IPS DF 19.7 (cell line): Measurements from ENCODE around the gene FASTKD1.
"Not testable (repeated sequence)": the region's sequence is repeated elsewhere in the genome, so short reads cannot be mapped to it uniquely, and the experiment has no call there.

ENCODE experiments used
- DNase-seq: peaks from one replicate; pipeline ENCODE4 v3.0.0-alpha.2; 2013; ENCODE audit warnings: low read depth, low spot score

Gene FASTKD1

DNA sequence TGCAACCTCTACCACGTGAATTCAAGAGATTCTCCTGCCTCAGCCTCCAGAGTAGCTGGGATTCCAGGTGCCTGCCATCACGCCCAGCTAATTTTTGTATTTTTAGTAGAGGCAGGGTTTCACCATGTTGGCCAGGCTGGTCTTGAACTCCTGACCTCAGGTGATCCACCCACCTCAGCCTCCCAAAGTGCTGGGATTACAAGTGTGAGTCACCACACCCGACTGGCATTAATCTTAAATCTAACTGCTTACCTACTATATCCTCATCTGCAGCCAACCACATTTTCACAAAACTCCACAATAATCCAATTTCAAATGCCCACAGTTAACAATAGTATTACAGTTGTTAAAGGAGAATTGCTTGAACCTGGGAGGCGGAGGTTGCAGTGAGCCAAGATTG is 2.9 kb downstream of the FASTKD1 start:
- not testable (repeated sequence) for DNase-seq

DNA sequence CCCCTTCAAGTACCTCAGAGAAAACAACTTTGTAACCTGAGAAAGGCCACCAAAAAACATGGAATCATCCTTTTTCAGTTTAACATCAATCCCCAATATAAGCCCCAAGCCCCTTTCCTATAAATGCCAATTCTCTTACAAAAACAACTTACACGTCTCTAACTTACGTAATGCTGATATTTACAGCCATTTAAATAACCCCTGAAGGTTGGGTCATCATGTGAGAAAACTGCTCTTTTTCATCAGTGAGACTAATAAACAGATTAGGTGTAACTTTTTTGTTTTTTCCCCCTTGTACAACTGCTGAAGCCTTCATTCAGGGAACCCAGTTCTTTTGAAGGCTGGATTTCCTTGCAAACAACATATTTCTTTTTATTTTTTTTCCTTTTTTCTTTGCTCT is 3.7 kb downstream of the FASTKD1 start:
- DNase-seq, result no peak

DNA sequence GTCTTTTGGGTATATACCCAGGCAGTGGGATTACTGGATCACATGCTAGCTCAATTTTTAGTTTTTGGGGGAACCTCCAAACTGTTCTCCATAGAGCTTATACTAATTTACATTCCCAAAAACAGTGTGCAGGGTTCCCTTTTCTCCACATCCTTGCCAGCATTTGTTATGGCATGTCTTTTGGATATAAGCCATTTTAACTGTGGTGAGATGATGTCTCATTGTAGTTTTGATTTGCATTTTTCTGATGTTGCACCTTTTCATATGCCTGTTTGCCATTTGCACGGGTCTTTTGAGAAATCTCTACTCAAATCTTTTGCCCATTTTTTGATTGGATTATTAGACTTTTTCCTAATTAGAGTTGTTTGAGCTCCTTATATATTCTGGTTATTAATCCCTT is 8.0 kb downstream of the FASTKD1 start:
- no peak for DNase-seq

DNA sequence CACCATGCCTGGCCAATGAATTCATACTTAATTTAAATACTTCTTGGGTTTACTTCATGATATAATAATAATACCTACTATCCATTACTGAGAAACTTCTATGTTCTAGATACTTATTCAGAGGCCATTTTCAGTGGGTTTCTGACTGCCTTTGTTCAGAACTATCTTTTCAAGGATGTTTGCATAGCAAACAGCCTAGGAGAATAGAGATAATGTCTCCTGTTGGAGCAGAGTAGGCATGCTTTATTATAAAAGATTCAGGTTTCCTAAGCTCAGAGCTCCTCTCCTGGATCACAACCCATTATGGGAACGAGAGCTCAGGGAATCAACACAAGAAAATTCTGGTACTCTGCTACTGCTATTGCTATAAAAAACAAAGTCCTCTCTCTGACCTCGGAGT is 11.1 kb downstream of the FASTKD1 start:
- no peak for DNase-seq

DNA sequence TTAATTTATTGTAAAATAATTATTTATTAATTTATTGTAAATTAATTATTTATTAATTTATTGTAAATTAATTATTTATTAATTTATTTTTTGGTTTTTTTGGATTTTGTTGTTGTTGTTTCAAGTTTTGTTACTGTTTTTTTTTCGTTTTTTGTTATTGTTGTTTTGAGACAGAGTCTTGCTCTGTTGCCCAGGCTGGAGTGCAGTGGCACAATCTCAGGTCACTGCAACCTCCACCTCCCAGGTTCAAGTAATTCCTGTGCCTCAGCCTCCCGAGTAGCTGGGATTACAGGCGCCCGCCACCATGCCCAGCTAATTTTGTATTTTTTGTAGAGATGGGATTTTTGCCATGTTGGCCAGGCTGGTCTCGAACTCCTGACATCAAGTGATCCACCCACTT is 11.6 kb downstream of the FASTKD1 start:
- not testable (repeated sequence) for DNase-seq

DNA sequence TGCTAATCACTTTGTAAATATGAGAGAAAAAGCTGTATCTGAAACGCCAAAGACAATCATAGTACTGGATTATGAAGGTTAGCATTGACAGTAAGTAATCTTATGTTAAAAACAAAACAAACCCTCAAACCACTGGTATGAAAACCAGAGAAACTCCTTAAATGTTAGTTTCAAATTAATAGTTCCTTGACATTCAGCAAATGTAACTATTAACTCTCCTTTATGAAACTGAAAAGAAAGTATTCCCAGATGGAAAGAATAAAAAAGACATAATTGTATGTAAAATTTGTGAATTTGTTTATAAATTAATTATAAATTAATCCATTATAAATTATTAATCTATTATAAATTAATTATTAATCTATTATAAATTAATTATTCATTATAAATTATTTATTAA is 12.3 kb downstream of the FASTKD1 start:
- DNase-seq, result no peak

DNA sequence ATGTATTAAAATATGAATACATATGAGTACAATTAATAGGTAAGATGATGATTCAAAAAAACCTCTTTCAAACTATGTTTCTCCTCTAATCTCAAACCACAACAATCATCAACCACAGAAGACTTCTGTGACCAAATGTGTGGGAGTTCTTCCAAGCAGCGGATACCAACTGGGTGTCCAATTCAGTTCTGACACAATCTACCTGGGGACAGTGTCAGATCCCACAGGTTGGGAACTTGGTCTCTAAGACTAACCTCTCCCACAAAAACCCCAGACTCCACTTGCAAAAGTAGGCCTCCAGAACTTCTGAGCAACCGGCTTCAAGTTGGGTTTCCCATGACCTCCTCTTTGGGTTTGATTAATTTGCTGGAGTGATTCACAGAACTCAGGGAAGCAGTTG is 26.9 kb downstream of the FASTKD1 start:
- DNase-seq, result no peak

DNA sequence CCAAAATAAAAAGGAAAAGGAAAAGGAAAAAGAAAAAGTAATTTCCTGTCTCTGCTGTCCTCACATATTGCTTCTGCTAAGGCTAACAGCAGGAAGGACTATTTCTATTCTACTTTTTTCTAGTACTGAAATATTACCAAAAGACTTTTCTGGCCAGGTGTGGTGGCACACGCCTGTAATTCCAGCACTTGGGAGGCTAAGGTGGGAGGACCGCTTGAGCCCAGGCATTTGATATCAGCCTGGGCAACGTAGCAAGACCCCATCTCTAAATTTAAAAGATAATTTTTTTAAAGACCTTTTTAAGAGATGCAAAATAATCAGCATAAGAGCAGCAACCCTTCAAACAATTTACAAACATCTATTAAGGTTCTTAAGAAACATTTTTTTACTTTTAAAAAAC is 31.2 kb downstream of the FASTKD1 start:
- DNase-seq, result no peak

DNA sequence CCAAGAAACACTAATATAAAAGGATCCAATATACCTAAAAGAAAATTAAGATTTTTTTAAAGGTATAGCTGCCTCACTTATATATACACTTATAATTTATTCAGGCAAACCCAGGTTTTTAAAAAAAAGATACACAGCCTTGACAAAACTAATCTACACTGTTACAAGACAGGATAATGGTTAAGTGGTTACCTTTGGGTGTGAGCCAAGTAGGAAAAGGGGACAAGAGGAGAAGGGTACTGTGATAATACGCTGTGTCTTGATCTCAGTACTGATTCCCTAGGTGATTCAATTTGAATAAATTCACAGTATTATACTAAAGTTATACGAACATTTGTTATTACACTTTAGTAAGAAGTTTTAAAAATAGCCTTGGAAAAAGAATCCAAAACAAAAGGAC is 33.5 kb downstream of the FASTKD1 start:
- no peak for DNase-seq

DNA sequence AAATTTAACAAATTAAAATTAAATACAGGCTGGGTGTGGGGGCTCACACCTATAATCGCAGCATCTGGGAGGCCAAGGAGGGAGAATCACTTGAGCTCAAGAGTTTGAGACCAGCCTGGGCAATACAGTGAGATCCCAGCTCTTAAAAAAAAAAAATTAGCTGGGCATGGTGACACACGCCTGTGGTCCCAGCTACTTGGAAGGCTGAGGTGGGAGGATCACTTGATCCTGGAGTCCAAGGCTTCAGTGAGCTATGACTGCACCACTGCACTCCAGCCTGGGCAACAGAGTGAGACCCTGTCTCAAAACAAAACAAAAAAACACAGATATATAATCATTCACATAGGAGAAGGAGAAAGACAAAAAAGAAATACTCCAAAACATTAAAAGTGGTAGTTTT is 34.2 kb downstream of the FASTKD1 start:
- not testable (repeated sequence) for DNase-seq

DNA sequence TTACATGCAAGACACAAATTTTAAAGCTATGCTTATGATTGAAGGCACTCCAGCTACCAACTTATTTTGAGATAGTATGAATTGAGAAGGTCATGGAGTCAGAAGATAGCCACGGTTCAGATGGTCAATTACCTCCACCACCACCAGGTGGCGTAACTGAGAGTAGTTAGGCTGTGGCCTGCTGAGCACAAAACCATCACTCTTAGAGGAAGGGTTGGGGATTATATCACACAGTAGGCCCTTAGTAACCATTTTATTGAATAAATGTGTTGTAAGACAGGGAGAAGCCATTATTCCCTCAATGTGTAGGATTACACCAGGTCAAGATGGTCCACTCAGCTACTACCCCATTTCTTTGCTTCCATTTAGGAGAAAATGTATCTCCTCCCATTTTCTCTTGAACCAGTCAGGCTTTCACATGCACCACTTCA is 45.4 kb downstream of the FASTKD1 start:
- DNase-seq, result peak; percentile 23

DNA sequence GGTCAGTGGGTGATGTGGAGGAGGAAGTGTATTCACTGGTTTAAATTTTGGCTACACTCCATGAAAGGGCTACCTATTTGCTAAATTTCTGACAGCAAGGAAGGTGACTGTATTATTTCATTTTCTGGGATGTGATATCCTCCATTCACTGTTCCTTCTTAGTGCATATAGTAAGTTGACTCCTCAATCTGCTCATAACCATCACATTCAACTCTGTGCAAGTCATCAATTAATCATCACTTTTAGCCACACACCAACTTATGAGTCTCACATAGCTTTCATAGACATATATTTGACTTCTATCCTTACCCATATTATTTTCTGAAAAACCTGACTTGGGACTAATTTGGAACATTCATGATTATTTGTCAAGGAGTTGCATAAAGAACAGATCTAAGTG is 47.2 kb downstream of the FASTKD1 start:
- no peak for DNase-seq

DNA sequence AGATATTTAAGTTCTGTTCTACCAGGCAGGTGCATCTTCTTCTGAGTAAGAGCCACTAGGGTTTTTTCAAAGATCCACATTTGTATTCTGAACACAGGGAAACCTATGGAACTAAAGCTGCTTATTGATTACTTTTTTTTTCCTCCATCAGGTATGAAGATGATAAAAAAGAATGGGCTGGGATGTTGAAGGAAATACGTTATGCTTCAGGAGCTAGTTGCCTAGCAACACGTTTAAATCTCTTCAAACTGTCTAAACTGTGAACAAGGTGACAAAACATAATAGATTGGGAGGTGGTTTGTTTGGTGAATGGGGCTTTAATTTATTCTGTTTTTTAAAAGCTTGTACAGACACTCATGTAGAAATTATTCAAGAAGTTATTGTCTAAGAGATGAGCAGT is 48.2 kb downstream of the FASTKD1 start:
- no peak for DNase-seq

DNA sequence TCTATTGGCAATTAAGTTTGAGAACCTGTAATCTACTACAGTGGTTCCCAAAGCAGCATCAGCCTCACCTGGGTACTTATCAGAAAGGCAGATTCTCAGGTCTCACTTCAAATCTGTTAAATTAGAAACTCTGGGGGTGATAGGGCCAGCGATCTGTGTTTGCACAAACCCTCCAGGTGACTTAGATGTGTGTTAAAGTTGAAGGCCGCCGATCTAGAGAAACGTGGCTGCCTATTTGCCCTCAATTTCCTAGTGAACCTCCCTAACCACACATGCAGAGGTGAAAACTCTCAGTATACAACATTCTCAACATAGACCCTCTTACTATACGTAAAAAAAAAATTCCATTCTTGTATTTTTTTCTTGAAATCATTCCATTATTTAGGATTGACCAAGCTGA is 50.0 kb downstream of the FASTKD1 start:
- no peak for DNase-seq

DNA sequence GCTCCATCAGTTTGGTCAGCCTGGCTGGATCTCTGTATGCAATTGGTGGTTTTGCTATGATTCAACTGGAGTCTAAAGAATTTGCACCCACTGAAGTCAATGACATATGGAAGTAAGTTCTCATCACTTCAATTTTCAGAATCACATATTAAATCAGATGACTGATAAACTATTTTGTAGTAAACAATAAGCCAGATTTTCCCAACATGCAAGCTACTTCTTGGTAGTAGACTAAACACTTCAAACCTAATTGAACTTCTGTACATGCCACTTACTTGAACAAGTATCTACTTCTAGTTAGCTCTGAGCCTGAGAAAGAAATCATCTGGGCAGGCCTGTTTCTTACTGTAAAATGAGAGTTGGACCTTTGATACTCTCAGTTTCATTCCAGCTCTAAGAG is 52.8 kb downstream of the FASTKD1 start:
- DNase-seq, result no peak

DNA sequence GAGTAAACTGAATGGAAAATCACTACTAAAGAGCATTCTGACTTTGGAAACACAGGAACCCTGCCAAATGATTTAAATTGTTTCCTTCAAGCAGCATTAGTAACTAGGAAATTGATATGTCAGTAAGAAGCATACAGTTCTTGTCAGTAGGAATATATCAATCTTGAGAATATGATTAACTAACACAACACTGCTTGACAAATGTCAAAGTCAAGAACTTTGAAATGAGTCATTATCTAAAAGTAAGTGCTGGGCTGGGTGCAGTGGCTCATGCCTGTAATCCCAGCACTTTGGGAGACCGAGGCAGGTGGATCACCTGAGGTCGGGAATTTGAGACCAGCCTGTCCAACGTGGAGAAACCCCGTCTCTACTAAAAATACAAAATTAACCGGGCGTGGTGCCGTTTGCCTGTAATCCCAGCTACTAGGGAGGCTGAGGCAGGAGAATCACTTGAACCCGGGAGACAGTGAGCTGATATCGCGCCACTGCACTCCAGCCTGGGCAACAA is 57.1 kb downstream of the FASTKD1 start:
- not testable (repeated sequence) for DNase-seq

DNA sequence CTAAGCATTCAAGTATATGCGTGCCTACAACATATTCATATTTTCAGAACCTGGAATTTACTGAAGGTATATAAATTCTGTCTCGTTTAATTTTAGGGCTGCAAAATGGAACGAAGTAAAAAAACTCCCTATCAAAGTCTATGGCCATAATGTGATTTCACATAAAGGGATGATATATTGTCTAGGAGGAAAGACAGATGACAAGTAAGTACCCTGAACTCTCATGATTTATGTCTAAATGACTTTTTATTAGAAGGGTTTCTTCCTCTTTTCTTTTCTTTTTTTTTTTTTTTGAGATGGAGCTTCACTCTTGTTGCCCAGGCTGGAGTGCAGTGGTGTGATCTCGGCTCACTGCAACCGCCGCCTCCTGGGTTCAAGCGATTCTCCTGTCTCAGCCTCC is 58.9 kb downstream of the FASTKD1 start:
- not testable (repeated sequence) for DNase-seq

DNA sequence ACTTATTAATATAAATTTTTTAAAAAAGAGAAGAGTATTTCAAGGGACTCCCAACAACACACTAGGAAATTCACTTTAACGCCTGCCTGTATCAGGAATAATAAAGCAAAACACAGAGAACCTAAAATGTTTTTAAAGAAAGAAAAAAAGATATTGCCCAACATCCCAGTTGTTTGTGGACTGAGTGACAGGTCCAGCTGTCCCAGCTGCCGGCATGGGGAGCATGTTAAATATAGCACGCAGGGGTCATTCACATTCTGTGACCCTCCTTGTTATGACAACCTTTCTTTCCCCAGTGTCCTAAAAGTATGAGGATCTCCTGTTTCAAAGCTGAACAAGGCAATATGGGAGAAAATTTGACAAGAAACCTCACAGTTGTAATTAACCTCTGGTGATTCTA is 59.7 kb downstream of the FASTKD1 start:
- DNase-seq, result no peak

DNA sequence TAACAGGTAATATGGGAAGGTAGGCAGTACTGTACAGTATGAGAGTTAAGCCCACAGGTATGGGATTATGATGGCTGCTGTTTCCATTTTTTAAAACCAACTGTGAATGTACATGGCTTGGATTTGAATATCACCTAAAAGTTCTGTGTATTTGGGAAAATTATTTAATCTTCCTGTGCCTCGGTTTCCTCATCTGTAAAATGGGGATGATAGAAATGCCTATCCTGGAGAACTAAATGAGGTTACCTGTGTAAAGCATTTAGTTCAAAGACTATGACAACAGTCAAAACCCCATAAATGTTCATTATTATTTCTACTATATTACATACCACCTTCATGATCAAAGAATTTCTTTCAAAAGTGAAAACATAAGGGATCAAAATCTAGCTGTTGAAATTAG is 60.6 kb downstream of the FASTKD1 start:
- no peak for DNase-seq

DNA sequence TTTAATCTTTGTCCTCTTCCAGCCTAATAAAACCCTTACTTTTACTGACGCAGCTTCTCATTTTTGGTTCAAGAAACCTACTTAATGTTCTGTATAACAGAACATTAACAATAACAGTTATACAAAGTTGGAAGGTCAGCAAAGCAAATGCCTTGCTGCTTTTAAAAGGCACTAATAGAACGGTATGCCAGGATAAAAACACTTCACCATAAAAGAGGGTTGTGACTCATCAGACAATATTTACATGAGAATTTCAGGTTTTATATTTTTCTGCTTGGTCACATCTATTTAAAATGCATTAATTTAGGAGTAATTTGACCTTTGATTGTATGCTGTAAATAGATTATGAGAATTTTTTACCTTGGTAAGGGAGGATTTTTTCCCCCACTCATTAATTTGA is 61.1 kb downstream of the FASTKD1 start:
- DNase-seq, result no peak

DNA sequence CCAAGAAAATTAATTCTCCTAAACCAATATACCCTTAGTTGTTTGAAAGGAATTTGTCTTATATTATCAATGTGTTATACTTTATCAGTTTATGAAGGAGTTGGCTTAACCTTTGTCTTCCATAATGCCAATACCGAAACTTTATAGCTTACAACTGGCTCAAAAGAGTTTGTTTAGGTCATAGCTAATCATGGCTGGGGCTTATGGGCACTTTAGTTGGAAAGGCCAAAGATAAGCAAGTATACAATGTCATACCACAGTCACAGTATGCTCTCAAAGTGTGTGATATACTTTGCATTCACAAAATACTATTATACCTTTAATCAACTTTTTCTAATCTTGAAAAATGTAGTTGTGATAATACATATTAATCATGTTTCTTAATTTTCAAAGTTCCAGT is 61.8 kb downstream of the FASTKD1 start:
- no peak for DNase-seq

DNA sequence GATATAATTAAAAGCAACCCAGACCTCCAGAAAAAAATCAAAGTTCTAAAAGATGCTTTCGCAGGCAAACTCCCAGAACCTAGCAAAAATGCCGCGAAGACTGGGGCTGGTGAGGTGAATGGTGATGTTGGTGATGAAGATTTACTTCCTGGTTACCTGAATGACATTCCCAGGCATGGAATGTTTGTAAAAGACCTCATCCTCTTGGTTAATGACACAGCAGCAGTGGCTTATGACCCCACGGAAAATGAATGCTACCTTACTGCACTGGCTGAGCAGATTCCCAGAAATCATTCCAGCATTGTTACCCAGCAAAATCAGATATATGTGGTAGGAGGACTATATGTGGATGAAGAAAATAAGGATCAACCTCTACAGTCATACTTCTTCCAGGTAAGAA is 63.2 kb downstream of the FASTKD1 start:
- DNase-seq, result no peak

DNA sequence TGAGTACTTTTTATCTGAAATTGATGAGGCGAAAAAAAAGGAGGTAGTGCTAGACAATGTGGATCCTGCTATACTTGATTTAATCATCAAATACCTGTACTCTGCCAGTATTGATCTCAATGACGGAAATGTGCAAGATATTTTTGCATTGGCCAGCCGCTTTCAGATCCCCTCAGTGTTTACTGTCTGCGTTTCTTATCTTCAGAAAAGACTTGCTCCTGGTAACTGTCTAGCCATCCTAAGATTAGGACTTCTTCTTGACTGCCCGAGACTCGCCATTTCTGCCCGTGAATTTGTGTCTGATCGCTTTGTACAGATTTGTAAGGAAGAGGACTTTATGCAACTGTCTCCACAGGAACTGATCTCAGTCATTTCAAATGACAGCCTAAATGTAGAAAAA is 63.7 kb downstream of the FASTKD1 start:
- DNase-seq, result no peak

DNA sequence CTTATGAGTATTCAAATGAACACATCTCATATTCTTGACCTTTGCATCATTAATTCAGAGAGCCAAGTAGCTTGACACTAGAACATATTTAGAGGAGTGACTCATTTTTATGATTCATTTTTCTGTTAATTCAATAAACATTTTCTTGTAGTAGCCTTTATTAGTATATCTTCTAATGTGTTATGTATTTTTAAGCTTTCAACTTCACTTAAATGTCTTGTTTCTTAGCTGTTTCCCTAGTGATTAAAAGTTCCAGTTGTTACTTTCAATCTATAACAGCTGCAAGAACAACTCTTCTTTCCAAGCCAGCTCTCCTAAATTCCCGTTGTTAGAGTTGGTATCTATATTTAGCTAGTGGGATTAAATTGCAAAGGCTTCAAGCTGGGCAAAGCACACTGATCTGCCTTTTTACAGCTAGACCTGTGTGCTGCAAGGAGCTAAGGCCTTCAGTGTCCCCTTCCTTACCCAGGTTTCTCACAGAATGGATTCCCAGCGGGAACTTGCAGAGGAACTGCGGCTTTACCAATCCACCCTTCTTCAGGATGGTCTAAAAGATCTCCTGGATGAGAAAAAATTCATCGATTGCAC is 64.3 kb downstream of the FASTKD1 start, which contains the start of gene KLHL41:
TSS of gene KLHL41 (plus strand) at position 405 of the 588 bp plus-strand sequence. CDS start at position 482, 77 bp downstream.
- no peak for DNase-seq
